ENCODE data around the gene GGNBP2.

The GGNBP2 gene

DNA sequence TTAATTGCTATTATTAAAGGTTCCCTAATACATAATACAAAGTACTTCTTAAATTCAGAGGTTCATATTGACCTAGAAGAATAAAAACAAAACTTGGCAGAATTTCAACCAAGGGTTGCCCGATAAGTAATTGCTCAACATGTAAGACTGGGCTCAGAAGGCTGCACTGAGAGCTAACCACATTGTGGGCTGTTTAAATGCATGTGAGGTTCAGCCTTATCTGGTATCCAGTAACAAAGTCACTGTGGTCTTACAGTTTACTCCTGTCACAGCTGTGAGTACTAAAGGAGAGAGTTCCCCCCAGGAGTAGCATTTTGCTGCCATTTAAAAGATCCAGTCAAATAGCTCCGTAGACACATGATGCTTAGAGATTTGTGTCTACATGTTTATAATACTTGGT is 45.4 kb downstream of the GGNBP2 start:
- TF ChIP-seq EZH2phosphoT487 (IDR thresholded peaks at IDR 0.05; ENCODE audit: borderline replicate concordance, low read length): no peak
- TF ChIP-seq, protein P1, sequence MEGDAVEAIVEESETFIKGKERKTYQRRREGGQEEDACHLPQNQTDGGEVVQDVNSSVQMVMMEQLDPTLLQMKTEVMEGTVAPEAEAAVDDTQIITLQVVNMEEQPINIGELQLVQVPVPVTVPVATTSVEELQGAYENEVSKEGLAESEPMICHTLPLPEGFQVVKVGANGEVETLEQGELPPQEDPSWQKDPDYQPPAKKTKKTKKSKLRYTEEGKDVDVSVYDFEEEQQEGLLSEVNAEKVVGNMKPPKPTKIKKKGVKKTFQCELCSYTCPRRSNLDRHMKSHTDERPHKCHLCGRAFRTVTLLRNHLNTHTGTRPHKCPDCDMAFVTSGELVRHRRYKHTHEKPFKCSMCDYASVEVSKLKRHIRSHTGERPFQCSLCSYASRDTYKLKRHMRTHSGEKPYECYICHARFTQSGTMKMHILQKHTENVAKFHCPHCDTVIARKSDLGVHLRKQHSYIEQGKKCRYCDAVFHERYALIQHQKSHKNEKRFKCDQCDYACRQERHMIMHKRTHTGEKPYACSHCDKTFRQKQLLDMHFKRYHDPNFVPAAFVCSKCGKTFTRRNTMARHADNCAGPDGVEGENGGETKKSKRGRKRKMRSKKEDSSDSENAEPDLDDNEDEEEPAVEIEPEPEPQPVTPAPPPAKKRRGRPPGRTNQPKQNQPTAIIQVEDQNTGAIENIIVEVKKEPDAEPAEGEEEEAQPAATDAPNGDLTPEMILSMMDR (IDR thresholded peaks at IDR 0.05; ENCODE audit: low read depth, low read length, poor library complexity, severe bottlenecking): no peak
- Histone ChIP-seq H3K9me3 (ENCODE audit: control insufficient read depth, insufficient read depth, low read length) (no peaks in the 10 kb centered on the region), H3F3A (ENCODE audit: control insufficient read depth, insufficient read depth) (peaks cover 42% of the 10 kb centered on the region), H3K27ac (ENCODE audit: low read depth, low read length) (peak overlapping the region; percentile 50), H3K4me3 (ENCODE audit: low read length) (peak overlapping the region; percentile 80; the same call in 1 of the 2 replicates), H3K4me1 (ENCODE audit: control insufficient read depth, low read length) (peaks cover 38% of the 10 kb centered on the region), H3K36me3 (ENCODE audit: control insufficient read depth, low read length) (peaks cover 58% of the 10 kb centered on the region), H3K4me2 (ENCODE audit: low read length) (peak overlapping the region; percentile 78), H3K27me3 (ENCODE audit: control insufficient read depth, low read length) (no peaks in the 10 kb centered on the region; the same call in 1 of the 2 replicates), H3K9me2 (replicated peaks; ENCODE audit: control insufficient read depth, low read length) (no peaks in the 10 kb centered on the region), H4K20me1 (ENCODE audit: control insufficient read depth, insufficient read depth, low read depth, low read length) (peaks cover 17% of the 10 kb centered on the region), H3K79me2 (ENCODE audit: control insufficient read depth, low read length) (peaks cover 1% of the 10 kb centered on the region; the same call in 1 of the 2 replicates)

DNA sequence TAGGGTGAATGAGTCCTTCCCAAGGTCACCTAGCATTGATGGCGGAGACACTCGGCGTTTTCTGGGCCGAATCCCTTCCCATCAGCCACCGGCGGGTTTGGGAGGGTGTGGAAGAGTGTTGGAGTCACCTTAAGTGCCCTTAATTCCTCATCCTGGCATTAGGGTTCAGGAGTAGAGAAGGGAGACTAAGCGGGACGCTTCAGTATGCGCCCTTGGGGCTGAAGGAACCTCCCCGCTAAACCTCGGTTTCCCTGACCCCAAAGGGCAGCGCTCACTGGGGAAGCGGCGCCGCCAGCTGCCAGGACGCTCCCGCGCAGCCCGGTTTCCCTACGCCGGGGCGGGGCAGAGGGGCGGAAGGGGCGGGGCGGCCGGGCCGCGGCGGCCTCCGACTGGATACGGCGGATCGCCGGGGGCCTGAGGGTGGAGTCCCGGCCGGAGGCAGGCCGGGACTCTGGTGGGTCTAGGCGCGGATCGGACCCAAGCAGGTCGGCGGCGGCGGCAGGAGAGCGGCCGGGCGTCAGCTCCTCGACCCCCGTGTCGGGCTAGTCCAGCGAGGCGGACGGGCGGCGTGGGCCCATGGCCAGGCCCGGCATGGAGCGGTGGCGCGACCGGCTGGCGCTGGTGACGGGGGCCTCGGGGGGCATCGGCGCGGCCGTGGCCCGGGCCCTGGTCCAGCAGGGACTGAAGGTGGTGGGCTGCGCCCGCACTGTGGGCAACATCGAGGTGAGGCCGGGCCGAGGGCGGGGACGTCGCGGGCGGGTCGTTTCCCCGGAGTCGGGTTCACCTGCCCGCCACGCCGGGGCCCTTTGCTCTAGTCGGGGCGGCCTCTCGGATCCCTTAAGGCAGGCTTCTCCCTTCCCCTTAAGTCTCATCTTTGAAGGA is 47.0 kb downstream of the GGNBP2 start, which contains the start of gene DHRS11:
TSS of gene DHRS11 (plus strand) at position 446 of the 882 bp plus-strand sequence. CDS start at position 577, 131 bp downstream.
- no peaks in the 10 kb centered on the region for H3K9me3 ChIP-seq (ENCODE audit: control insufficient read depth, insufficient read depth, low read length)
- no peaks in the 10 kb centered on the region; the same call in 1 of the 2 replicates for H3K27me3 ChIP-seq (ENCODE audit: control insufficient read depth, low read length)
- no peak for TF ChIP-seq EZH2phosphoT487 (IDR thresholded peaks at IDR 0.05; ENCODE audit: borderline replicate concordance, low read length)
- H4K20me1 ChIP-seq (ENCODE audit: control insufficient read depth, insufficient read depth, low read depth, low read length): peaks cover 17% of the 10 kb centered on the region
- peaks cover 38% of the 10 kb centered on the region for H3K4me1 ChIP-seq (ENCODE audit: control insufficient read depth, low read length)
- peaks cover 43% of the 10 kb centered on the region for H3K36me3 ChIP-seq (ENCODE audit: control insufficient read depth, low read length)
- peak within 1 kb of the TSS; percentile 80 for H3K4me3 ChIP-seq (ENCODE audit: low read length)
- peak within 1 kb of the TSS; percentile 78 for H3K4me2 ChIP-seq (ENCODE audit: low read length)
- H3K27ac ChIP-seq (ENCODE audit: low read depth, low read length): peak within 1 kb of the TSS; percentile 50
- no peaks in the 10 kb centered on the region for H3K79me2 ChIP-seq (ENCODE audit: control insufficient read depth, low read length)
- no peaks in the 10 kb centered on the region for H3K9me2 ChIP-seq (replicated peaks; ENCODE audit: control insufficient read depth, low read length)
- H3F3A ChIP-seq (ENCODE audit: control insufficient read depth, insufficient read depth): peaks cover 32% of the 10 kb centered on the region

DNA sequence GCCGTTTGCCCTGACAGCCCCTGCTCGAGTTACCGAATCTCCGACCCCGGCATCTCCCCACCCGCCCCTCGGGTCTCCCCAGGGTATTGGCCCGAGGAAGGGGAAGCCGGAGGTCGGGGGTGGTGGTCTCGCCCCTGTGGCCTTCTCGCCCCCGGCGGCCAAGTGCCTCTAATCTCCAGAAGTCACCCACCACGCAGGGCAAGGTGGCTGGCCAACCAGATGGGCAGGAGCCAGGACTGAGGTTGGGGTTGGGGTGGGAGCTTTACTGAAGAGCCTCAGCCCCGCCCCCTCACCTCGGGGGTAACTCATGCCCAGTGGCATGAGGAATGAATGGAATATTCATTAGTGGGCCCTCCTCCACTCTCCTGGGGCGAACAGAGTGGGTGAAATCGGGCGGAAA is 47.6 kb downstream of the GGNBP2 start:
- Histone ChIP-seq H3F3A (ENCODE audit: control insufficient read depth, insufficient read depth) (peaks cover 30% of the 10 kb centered on the region), H3K4me2 (ENCODE audit: low read length) (peak overlapping the region; percentile 78), H3K27ac (ENCODE audit: low read depth, low read length) (no peak overlapping the region), H3K9me2 (replicated peaks; ENCODE audit: control insufficient read depth, low read length) (no peaks in the 10 kb centered on the region), H3K79me2 (ENCODE audit: control insufficient read depth, low read length) (no peaks in the 10 kb centered on the region), H3K4me3 (ENCODE audit: low read length) (peak overlapping the region; percentile 80), H3K4me1 (ENCODE audit: control insufficient read depth, low read length) (peaks cover 38% of the 10 kb centered on the region), H3K36me3 (ENCODE audit: control insufficient read depth, low read length) (peaks cover 37% of the 10 kb centered on the region), H3K9me3 (ENCODE audit: control insufficient read depth, insufficient read depth, low read length) (no peaks in the 10 kb centered on the region), H3K27me3 (ENCODE audit: control insufficient read depth, low read length) (no peaks in the 10 kb centered on the region; the same call in 1 of the 2 replicates), H4K20me1 (ENCODE audit: control insufficient read depth, insufficient read depth, low read depth, low read length) (peaks cover 17% of the 10 kb centered on the region)
- TF ChIP-seq, protein P1 (IDR thresholded peaks at IDR 0.05; ENCODE audit: low read depth, low read length, poor library complexity, severe bottlenecking): no peak
- TF ChIP-seq EZH2phosphoT487 (IDR thresholded peaks at IDR 0.05; ENCODE audit: borderline replicate concordance, low read length): no peak

Data from DOHH2 (cell line).